Stimulated activated naive CD8-positive, alpha-beta T cell treated with anti-CD3 and anti-CD28 coated beads, Interleukin-15, Interleukin-2, amounts not matched to agents 100 U/mL and 50 U/mL, for 24 hours (primary cell): ENCODE data around the gene FZD1.
A peak's percentile ranks its signal among the peaks of the same experiment; 100 is the strongest.

Source experiments
- ATAC-seq: fragments of 150-1000 bp; cut with Tn5 transposase; one replicate; pipeline ENCODE4 v1.10.0; 2021
- DNase-seq: peaks from one replicate; pipeline ENCODE4 v3.0.0; 2021

Gene FZD1

DNA sequence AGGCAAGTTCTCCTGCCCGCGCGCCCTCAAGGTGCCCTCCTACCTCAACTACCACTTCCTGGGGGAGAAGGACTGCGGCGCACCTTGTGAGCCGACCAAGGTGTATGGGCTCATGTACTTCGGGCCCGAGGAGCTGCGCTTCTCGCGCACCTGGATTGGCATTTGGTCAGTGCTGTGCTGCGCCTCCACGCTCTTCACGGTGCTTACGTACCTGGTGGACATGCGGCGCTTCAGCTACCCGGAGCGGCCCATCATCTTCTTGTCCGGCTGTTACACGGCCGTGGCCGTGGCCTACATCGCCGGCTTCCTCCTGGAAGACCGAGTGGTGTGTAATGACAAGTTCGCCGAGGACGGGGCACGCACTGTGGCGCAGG is 1.4 kb downstream of the FZD1 start:
- ATAC-seq (no peak), DNase-seq (no peak)

DNA sequence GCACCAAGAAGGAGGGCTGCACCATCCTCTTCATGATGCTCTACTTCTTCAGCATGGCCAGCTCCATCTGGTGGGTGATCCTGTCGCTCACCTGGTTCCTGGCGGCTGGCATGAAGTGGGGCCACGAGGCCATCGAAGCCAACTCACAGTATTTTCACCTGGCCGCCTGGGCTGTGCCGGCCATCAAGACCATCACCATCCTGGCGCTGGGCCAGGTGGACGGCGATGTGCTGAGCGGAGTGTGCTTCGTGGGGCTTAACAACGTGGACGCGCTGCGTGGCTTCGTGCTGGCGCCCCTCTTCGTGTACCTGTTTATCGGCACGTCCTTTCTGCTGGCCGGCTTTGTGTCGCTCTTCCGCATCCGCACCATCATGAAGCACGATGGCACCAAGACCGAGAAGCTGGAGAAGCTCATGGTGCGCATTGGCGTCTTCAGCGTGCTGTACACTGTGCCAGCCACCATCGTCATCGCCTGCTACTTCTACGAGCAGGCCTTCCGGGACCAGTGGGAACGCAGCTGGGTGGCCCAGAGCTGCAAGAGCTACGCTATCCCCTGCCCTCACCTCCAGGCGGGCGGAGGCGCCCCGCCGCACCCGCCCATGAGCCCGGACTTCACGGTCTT is 1.9 kb downstream of the FZD1 start:
- no peak for ATAC-seq
- DNase-seq, result no peak

DNA sequence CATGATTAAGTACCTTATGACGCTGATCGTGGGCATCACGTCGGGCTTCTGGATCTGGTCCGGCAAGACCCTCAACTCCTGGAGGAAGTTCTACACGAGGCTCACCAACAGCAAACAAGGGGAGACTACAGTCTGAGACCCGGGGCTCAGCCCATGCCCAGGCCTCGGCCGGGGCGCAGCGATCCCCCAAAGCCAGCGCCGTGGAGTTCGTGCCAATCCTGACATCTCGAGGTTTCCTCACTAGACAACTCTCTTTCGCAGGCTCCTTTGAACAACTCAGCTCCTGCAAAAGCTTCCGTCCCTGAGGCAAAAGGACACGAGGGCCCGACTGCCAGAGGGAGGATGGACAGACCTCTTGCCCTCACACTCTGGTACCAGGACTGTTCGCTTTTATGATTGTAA is 2.5 kb downstream of the FZD1 start:
- DNase-seq, result no peak
- ATAC-seq, result no peak

DNA sequence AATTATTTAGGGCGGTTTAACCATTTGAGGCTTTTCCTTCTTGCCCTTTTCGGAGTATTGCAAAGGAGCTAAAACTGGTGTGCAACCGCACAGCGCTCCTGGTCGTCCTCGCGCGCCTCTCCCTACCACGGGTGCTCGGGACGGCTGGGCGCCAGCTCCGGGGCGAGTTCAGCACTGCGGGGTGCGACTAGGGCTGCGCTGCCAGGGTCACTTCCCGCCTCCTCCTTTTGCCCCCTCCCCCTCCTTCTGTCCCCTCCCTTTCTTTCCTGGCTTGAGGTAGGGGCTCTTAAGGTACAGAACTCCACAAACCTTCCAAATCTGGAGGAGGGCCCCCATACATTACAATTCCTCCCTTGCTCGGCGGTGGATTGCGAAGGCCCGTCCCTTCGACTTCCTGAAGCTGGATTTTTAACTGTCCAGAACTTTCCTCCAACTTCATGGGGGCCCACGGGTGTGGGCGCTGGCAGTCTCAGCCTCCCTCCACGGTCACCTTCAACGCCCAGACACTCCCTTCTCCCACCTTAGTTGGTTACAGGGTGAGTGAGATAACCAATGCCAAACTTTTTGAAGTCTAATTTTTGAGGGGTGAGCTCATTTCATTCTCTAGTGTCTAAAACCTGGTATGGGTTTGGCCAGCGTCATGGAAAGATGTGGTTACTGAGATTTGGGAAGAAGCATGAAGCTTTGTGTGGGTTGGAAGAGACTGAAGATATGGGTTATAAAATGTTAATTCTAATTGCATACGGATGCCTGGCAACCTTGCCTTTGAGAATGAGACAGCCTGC is 3.1 kb downstream of the FZD1 start:
- no peak for DNase-seq
- no peak for ATAC-seq

DNA sequence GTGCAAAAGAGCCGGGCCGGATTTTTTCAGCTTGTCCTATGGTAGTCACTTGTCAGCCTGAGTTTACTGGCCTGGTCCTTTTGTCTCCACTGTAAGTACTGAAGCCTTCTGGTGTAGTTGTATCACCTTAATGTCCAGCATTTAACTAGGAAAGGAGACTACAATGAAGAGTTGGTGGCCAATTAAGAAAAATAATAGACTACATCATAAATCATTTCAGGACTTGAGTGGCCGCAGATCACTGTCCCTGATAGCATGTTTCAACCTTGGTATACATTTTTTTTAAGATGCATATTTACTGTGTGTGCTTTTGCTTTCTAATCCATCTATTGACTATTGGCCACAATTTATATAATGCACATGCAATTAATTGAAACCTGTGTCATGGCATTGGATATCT is 6.1 kb downstream of the FZD1 start:
- ATAC-seq (no peak), DNase-seq (no peak)

DNA sequence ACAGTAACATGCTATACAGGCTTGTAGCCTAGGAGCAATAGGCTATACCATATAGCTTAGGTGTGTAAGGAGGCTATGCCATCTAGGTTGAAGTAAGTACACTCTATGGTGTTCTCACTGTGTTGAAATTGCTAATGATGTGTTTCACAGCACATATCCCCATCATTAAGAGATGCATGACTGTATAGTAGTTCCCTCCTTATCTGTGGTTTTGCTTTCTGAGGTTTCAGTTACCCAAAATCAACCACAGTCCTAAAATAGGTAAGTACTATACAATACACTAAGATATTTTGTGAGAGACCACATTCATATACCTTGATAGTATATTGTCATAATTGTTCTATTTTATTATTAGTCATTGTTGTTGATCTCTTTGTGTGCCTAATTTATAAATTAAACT is 12.7 kb downstream of the FZD1 start:
- ATAC-seq, result no peak
- DNase-seq, result no peak

DNA sequence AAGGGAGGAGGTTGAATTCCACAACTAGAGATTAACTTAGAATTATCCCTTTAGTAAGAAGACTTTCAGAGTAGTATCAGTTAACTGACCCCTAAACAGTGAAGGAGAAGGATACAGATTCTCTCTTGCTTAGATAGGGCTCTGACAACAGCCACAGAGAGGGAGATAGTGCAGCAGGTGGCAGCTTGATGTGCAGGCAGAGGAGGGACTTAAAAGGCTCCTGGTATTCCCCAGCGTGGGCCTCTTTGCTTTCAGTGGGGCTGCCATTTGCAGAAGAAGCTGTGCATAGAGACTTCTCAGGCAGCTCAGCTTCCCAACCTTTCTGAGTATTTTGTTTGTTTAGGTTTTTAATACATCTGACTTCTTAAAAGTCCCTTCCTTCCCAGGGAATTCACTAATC is 16.0 kb downstream of the FZD1 start:
- ATAC-seq, result no peak
- no peak for DNase-seq

DNA sequence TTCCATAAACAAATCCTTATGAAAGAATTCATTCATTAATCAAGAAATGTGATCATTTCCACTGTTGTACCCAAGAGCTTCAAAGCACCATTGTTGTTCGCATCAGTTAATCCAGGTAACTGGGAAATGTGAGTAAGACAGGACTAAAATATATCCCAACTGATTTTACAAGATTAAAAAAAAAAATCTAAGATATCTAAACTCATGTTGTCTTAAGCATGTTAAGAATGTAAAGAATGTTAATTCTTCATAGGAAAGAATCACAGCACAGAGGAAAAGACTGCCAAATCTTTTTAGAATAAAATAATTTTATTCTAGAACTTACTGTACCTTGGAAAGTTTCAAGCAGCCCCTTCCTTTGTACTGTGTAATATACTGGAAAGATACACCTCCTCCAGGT is 16.4 kb downstream of the FZD1 start:
- DNase-seq (no peak), ATAC-seq (no peak)

DNA sequence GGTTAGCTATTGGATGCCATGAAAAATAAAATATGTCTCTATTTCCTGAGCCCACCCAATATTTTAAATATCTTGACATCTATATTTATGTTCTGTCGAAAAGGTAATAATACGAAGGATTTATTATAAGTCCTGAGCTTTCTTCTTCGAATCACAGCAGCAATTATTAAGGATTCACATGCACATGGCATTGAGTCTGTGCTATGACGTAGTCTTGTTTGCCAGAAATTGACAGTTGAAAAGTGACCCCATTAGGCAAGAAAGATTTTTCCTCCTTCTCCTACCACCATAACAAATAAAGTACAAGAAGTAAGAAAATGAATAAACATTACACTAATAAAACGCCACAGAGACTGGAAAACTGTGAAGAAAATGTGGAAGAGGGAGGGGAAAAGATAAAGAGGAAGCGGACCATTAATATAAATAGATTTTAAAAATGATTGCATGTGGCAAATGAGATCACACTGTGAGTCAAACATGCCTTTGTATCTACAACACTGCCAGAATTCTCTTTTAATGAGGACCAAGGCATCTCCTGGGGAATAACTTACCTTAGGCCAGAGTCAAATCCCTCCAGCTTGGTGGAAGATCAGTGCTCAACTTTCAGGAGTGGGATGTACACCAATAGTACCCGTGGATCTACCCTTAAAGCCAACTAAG is 21.6 kb downstream of the FZD1 start:
- no peak for DNase-seq

DNA sequence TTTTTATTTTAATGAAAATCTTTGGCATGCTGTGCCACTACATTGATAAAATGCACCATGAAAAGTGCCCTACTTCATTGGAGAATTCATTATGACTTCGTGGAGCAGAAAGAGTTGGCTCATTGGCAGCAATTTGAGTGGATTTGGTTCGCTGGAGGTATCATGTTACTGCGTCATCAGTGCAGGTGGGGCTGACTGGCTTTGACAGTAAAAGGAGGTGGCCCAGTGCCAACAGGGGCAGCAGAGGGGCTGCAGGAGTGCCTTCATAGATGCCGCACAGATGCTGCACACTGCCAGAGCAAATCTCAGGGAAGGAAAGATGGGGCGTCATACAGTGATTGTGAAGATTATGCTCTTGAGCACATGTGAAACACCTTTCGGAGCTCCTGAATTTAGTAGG is 22.2 kb downstream of the FZD1 start:
- ATAC-seq, result no peak

More for the DNA sequence above, 21.6 kb downstream of the FZD1 start:
- no peak for ATAC-seq

DNA sequence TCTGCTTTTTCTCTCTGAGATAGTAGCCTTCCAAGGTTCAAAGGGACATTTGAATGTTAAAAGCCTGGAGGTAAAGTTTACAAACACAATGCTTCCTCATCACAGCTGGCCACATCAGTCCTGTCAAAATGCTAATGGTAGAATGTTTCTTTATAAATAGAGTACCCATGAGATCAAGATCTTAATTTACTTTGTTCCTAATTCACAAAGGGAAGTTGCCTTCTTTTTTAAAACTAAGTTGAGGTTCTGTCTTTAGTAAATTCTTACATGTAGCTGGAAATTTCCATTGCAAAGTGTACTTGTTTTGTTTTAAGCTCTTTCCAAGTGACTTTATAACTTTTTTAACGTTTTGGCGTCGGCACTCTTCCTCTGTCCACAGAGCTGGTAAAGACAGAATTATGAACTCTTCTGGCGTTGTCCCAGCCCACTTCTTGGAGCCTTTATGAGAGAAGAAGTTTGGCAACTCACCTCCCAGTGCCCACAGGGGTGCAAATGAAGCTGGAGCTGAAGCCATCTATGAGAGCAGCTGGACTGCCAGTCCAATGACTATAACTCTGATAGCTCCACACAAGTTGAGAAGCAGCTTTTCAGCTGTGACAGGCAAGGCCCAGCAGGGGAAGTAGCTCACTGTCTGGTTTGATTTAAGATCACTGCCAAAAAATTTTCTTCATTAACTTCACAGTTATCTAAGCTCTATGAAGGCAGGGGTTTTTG is 23.3 kb downstream of the FZD1 start:
- ATAC-seq (no peak), DNase-seq (no peak)

More for the DNA sequence above, 22.2 kb downstream of the FZD1 start:
- no peak for DNase-seq

DNA sequence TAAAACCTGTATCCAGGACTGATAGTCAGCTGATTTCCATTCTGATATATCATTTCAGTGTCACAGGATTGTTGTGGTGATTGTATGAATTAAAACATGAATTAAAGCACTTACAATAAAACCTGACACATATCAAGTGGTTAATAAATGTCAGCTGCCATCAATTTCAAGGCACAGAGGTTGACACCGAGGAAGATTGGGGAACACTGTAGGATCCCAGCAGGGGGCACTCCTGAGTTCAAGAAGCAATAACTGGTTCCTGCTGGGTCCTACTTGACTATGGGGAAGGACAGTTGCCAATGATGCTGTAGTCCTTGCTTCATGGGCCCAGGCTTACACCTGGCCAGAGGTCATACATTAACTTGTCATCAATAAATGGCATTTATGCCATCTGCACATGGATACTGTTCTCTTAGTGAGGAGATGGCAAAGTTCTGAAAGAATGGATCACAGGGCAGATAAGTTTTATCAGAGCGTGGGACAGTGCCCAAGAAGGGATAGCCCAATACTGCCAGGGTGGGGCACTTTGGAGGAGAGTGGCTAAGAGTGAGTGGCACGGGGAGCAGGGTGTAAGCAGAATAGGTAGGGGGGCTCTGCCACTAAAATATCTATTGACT is 24.1 kb downstream of the FZD1 start:
- DNase-seq (peak; percentile 19), ATAC-seq (no peak)

DNA sequence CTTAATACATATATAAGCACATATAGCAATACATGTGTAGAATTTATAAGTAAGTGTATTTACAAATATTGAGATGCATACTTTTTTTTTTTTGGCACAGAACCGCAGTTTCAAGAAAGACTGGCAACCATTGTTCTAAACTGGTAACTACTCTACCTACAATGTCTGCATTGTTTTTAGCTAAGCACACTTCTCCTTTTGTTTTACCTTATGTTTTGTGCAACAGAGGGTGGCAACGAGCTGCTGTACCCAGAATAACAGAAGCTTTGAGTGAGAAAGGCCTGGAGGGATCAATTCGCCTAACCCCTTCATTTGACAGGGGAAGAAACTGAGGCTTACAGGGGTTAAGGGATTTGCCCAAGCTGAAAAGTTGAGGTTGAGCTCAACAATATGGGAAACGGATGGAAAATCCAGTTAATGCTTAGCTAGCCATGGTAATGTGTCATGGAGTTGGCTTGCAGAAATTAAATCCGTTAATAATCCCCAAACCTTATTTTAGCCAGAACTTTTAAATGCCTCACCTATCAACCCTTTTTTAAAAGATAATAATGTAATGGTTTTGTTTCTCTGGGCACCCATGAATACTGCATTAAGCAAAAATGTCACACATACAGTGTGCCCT is 25.5 kb downstream of the FZD1 start:
- DNase-seq (no peak), ATAC-seq (no peak)

DNA sequence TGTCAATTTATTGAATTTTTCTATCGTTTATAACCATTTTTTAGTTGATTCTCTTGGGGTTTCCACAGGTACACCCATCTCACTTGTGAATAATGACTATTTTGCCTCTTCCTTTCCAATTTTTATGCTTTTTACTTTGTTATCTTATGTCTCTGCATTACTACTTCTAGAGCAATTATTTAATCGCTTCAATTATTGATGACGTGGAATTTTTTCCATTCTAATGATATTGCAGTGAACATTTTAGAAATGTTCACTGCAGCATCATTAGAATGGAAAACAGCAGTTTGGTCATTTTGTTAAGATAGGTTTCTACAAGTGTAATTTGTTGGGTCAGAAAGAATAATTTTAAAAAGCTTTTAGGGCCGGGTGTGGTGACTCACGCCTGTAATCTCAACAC is 27.1 kb downstream of the FZD1 start:
- no peak for DNase-seq
- ATAC-seq, result no peak

DNA sequence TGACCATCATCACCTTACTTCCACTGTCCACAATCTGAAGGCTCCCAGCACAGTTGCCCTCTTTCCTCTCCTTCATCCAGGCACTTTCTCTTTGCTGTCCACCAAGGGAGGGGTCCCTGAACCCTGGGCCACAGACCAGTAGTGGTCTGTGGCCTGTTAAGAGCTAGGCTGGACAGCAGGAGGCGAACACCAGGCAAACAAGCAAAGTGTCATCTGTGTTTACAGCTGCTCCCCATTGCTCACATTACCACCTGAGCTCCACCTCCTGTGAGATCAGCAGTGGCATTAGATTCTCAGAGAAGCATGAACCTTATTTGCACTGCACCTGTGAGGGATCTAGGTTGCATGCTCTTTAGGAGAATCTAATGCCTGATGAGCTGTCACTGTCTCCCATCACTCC is 27.7 kb downstream of the FZD1 start:
- ATAC-seq (no peak), DNase-seq (no peak)

DNA sequence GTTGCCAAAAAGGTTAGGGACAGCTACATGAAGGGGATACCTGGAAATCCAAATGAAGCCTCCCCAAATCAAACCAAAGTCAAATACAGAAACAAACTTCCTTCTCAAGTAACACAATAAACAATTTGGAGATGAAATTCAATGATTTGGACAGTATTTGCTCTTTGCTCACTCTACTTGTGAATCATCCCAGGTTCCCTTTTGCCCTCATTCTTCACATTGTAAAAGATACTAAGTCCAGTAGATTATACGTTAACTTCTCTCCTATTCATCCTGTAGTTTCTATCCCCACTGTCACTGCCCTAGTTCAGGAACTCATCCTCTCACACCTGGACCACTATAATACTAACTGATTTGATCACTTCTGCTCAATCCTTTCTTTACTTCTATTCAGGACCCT is 28.3 kb downstream of the FZD1 start:
- ATAC-seq (no peak), DNase-seq (no peak)

DNA sequence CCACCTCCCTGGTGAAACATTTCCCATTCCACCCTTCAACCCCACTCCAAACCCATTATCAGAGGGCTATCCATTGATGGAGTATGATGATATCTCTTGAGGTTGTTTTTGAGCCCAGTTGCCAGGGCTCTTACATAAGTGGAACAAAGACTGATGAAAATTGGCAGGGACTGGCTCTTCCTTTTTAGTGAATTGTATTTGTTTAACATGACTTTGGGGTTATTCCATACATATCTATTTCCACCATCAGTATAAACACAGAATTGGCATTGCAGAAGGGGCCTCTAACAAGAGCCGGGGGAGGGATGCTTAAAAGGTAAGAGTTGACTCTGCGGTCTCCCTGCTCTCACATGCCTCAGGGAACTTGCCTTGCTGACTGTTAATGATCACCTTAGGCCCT is 28.9 kb downstream of the FZD1 start:
- no peak for DNase-seq
- no peak for ATAC-seq

DNA sequence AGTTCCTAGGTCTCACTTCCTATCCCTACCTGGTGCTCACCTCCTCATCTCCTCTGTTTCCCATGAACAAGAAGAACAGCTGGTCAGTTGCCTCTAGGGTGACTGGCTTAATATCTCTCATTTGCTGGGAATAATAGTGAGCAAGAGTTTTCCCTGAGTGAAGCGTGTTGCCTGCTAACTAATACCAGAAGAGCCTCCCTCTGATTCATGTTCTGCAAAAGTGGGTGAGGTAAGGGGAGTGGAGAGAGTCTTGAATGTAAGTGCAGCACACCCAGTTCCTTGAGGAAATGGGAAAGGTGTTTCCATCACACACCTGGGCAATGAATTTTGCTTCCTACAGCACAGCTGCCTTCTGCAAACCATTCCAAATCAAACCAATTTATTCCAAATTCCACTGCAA is 29.6 kb downstream of the FZD1 start:
- no peak for DNase-seq

DNA sequence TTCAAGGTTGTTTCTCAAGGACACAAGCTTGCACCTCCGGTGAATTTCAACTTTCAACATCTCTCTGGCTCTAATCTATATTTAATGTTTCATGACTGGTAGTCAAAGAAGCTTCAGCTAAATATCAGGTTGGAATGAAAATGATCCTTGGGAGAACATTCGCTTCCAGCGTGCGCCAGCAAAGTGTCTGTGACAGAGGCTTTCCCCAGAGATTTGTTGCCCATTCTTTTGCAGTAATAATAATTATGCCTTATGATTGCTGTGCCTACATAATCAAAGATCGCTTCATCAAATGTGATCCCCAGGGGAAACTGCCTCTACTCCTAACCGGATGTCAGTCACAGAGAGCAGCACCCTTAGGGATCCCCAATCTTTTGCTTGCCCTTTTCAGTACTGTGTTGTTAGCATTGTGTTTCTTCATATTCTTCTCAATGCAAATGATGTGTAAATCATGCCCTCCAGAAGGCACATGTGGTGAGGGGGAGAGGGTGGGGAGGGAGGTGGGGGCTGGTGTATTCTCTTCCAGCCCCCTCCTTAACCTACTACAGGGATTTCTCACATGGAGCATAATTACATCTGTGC is 30.5 kb downstream of the FZD1 start:
- DNase-seq, result no peak
- no peak for ATAC-seq

More for the DNA sequence above, 29.6 kb downstream of the FZD1 start:
- ATAC-seq, result no peak

DNA sequence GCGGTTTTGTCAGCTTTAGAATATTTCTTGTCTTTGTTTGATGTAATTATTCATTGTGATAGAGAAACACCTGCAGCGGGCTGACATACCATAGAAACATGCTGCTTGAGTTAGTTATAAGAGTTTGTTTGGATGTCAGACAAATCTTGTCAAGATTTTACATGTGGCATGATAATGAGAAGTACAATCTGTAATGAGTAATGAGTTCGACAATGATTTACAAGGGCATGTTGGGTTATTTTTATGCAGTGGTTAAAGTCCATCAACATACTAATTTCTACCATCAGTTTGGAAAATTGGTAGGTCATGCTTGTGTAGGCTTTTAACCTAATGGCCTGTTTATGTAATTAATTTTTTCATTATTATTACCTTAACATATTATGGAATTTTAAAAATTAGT is 31.3 kb downstream of the FZD1 start:
- ATAC-seq (no peak), DNase-seq (no peak)

DNA sequence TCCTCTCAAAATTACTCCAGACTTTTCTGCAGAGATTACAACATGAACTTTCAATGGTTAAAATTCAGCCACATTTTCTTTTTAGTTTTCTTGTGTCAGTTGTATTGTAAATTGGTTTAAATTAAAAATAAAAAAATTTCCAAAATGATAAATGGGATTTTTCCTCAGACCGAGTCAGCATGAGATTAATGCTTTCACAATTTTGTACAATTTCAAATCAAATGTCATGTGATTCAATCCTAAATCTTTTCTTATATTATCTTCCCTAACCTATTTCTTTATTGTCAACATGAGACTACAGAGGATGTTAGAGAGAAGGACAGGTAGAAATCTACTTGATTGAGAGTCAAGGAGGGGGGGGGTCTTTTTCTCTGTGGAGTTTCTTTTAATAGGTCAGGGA is 33.7 kb downstream of the FZD1 start:
- no peak for DNase-seq
- ATAC-seq, result no peak
